ENCODE results near the gene USP46.

GRCh38 chr4:52579602-52580272 lies 79.4 kb downstream of the USP46 start:
- no peak for TF ChIP-seq USF2 (IDR thresholded peaks at IDR 0.05; ENCODE audit: low read depth, low read length)
- no peak for TF ChIP-seq CTCF (conservative IDR thresholded peaks at IDR 0.05; ENCODE audit: low read depth, low read length)
- no peak for TF ChIP-seq MAZ (IDR thresholded peaks at IDR 0.05; ENCODE audit: borderline replicate concordance, low read depth, low read length)
- TF ChIP-seq MXI1 (IDR thresholded peaks at IDR 0.05; ENCODE audit: borderline replicate concordance, low read depth, low read length), result no peak
- TF ChIP-seq POLR2A (IDR thresholded peaks at IDR 0.05; ENCODE audit: low read depth, low read length), result no peak
- no peak for TF ChIP-seq FOS (IDR thresholded peaks at IDR 0.05; ENCODE audit: low read depth, low read length)
- no peak for TF ChIP-seq CHD1 (IDR thresholded peaks at IDR 0.05; ENCODE audit: low read depth, low read length)
- no peak for TF ChIP-seq RAD21 (IDR thresholded peaks at IDR 0.05; ENCODE audit: low read length)
- no peak for TF ChIP-seq CEBPB (IDR thresholded peaks at IDR 0.05; ENCODE audit: low read depth, low read length)
- TF ChIP-seq RCOR1 (IDR thresholded peaks at IDR 0.05; ENCODE audit: insufficient replicate concordance, low read length), result no peak
